GM21447 (cell line): ENCODE data around the gene RASGEF1B.

Experiments
- ATAC-seq: cut with Tn5 transposase; IDR thresholded peaks from one replicate; pipeline ENCODE4 v1.9.1; 2021; ENCODE audit not compliant: unreplicated experiment

RASGEF1B gene

DNA sequence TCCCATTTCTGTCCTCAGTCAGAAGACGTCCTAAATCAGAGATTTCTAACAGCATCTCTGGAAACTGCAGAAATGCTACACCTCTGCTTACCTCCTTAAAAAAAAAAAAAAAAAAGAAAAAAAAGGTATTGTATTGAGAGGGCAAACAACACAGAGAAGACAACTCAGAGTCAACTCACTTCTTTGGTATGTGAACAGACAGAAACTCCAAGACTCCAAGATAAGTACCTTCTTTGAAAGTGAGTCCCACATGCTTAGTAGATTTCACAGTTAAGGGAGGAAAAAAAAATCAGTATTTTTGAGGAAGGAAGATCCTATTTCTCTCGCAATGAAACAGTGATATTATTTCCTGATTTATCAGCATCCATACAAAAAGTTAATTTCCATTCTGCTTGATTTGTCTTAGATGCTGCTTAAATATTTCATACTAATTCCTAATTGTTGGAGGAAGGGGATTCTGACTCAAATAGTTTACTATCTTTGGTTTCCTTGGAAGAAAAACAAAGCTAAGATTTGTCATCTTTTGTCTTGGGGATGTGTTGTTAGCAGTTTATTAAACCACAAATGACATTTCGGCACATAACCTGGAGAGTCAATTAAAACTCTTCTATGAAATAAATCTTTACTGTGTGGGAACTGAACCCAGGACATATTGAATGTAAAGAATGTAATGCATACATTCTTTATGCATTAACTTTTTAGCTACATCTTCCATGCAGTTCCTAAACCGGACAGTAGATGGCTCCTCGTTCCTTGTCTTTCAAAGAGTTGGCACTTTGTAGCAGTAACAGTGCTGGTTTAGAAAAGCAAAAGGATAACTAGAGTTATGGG lies 4.7 kb downstream of the RASGEF1B start:
- ATAC-seq: no peak

DNA sequence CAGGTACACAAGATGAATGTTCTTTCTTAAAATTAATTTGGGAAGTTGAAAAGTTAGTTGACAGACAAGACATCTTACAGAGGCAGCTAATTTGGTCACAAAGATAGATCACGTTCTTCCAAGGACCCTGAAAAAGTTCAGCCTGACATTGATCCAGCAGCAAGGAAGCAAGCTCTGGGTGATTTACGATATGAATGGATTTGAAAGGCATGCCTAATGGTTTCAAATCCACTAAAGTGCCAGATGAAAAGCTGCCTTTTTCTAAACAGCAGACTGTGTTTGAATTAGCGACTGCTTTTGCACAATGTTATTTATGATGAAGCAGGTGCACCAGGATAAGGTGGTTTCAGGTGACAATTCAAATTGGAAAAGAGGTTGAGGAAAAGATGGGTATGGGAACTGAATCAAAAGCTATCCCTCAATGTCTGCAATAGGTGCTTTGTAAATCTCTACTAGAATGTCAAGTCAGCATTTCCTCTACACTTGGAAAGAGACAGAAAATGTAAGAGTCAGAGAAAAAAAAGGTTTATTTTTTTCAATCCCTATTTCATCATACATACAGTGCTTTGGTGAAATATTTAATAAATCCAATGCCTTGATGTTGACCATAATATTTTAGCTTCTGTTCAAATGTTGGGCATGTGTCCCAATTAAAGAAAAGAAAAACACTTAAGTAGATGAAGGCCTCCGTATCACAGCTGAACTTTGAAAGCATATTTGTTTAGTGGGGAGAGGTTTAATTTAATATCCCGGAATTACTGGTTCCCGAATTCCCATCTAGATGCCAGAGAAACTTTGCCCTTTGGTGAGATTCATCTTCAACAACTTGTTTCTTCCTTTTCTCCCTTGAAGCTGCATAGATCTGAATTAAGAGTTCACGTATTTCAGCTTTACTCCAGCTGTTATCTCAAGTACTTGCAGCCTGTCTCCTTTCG lies 6.0 kb downstream of the RASGEF1B start:
- no peak for ATAC-seq

DNA sequence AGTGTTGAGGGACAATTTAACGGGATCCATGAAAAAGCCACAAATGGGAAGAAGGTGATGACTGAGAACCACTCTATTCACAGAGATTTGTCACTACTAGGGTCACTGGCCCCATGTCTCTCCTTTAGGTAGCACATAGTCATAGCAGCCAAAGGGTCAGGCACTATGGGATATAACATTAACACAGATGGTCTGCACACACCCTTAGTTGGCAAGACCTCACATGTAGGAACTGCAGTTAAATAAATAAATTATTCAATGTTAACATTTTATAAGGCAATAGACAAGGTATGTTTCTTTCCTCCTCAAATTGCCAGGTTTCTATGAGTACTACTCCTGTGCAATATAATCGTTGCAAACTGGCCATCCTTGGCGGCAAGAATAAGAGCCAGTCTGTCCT lies 10.9 kb downstream of the RASGEF1B start:
- no peak for ATAC-seq

DNA sequence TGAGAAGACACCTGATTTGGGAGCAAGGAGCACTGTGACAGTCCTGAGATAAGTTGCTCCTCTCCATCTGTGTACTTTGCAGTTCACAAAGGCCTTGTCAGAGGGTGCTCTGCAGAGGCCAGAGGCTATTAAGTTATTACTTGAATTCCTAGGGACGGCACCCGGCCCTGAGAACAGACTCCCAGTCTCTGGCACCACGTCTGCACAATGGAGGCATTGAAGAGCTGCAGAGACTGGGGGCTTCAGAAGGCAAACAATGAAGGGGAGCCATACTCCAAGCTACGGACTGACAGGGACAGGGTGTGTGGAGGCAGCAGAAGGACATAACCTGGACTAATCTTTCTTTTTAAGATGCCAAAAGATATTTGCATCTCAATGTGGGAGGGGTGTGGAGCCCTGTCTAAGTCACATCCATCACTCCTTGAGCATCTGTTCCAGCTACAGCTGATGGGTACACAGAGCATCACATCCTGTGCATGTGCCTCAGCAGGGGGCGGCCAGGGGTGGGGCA lies 11.5 kb downstream of the RASGEF1B start:
- no peak for ATAC-seq

DNA sequence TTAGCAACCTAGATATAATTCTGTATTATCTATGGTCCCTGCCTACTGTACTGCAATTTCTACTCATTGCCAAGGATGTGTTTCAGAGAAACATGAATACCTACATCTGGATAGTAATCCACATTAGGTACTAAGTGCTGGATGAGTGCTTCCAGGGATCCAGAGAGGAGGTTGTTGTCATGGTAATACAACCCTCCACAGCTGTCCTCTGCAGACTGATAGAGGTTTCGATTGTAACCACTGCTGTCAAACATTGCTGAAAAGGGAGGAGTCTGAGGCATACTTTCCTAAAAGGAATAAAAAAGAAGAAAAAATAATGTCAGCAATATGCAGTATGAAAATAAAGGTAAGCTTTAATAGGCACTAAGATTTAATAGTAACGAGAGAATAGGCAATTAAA lies 12.5 kb downstream of the RASGEF1B start:
- ATAC-seq: no peak

DNA sequence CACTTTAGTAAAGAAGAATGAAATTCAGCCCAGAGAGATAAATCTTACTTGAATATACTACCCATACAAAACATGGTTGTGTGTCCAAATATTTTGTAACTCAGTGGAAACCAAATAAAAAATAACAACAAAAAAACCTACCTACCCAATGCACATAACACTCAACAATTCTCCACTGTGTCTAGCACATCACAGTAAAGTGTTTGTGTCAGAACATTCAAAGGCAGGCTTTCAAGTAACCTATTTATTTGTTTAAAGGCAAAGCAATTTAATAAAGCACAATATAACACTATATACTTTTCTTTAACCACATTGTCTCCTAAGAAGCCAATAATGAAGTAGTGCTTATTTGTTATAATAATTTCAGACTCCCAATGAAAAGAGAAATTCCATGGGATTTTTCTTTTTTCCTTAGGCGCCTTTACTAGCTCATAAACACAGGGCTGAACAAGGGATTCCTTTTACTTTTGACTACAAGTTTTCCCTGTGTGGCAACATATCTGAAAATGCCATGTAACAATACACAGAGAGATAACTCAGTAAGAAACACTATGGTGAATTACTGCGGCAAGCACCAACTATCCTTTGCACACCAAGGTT lies 13.7 kb downstream of the RASGEF1B start:
- ATAC-seq: no peak

DNA sequence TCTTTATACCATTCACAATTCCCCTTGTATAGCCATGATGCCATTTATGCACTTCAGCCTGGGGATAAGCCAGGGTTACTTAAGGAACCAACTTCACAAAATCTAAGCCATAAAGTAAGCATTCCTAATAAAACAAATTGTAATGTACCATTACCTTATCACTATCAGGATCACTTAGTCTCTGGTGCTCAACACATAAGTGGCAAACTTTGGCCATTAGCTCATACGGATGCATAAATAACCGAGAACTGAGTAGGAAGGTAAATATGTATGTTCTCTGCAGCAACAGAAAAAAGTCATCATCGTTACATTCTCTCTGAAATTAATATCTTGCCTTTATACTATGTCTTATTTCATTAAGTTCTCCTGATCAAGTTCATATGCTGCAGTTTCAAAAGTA lies 14.4 kb downstream of the RASGEF1B start:
- ATAC-seq: no peak

DNA sequence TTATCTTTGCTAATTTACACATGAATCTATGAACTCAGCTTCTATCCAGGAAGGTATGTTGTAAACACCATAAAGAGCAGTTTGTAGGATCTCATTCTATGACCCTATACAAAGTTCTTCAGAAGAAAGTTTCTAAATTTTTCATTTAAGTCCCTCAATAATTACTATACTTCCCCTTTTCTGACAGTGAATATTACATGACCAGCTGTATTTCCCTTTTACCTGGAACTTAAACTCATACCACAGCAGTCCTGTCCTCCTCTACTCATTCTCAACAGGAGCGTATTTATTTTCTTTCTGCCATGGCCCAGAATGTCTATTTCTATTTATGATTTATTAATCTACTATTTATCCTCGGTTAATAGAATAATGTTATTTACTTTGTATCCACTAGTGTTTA lies 15.8 kb downstream of the RASGEF1B start:
- ATAC-seq: no peak

DNA sequence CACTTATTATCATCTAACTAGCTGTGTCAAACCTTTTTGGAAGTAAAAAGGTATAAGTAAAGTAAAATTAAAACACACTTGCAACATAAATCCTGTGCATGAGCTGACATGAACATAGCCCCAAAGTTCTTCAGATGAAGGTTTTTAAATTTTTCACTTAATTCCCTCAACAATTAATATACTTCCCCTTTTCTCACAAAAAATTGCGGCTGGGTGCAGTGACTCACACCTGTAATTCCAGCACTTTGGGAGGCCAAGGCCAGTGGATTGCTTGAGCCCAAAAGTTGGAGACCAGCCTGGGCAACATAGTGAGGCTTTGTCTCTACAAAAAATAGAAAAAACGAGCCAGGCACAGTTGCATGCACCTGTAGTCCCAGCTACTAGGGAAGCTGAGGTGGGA lies 16.8 kb downstream of the RASGEF1B start:
- no peak for ATAC-seq

DNA sequence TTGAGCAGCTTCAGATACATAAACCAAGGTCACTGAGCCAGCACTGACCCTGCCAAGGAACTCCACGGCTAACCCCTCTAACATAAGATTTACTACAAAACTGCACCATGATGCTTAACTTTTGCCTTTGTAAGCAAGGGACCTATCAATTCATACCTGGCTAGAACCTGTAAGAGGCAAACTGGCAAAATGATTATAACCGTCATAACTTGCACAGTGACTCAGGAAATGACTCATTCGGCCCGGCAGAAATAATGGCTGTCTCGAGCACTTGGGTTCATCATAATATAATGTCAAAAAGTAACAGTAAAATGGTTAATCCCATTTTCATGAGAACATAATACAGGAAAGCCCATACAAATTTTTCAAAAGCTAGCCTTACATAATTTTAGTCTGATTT lies 17.2 kb downstream of the RASGEF1B start:
- ATAC-seq: no peak

DNA sequence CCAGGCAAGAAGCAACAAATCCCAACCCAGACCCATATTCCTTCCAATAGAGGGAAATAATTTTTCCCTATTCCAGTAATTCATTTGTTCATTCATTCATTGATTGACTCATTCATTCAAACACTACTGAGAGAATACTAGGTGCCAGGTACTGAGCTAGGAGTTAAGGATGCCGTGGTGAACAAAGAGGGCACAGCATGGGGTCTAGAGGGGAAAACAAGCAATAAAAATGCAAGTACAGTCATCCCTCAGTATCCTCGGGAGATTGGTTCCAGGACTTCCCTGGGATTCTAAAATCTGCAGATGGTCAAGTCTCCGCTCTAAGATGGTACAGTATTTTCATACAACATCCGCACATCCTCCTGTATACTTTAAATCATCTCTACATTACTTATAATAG lies 18.7 kb downstream of the RASGEF1B start:
- ATAC-seq: no peak

DNA sequence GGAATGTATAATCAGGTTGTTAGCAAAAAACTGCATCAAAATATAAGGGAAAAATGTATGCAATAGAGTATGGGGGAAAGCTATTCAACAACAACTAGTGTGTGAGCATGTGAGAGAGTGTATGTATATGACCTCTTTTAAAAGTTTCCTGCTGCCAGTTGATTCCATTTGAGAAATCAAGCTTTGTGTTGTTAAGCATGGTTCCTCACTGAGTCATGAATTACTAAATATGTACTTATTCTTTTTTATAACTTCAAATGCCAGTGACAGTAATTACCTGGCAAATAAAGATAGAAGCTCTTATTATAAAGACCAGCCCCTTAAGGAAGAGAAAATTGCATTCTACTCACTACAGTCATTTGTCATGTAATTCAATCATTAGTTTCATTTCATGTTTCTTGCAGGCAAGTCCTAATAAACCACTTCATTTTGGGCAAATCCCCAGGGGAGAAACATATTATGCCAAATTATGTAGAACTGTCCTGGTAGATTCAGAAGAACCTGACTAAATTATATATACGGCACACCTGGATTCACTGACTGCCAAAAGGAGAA lies 19.2 kb downstream of the RASGEF1B start:
- no peak for ATAC-seq

DNA sequence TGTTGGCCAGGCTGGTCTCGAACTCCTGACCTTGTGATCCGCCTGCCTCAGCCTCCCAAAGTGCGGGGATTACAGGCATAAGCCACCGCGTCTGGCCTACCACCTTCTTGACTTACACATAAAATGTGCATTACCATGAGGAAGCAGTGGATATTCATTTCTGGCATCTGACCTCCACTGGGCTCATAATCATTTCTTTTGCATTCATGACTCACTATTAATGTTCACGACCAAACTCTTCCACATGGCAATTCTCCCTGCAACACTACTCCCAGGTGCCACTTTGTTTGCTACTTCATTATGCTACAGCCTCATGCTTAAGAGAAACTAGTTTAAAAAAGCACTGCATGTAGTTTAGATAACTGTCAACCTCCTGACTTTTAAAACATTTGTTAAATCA lies 22.7 kb downstream of the RASGEF1B start:
- ATAC-seq: no peak

DNA sequence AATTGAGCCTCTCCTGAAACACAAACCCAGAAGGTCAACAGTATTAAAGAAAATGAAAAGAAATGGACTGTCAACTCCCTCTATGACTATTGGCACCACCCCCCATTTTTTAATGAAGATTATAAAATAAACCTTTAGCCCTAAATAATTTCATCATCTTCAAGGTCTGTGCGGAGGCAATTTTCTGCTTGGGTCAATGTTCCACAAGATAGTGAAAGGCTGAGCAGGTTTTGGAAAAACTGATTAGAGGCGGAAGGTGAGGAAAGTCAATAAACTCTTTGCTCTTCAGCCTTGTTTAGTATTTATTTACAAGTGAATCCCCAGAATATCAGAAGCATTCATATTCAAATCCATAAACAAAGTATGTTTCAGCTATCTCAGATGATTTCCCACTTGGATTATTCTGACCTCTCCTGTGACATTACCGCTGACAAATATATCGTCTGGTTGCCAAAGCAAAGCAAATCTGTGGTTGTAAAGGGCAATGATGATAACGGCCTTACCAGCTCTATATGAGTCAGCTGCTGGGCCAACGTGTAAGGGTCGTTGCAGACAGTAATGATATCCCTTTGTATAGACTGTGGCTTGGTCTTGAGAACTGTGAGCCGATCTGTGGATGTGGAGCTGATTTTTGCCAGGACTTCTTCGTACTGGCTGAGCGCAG lies 24.0 kb downstream of the RASGEF1B start:
- ATAC-seq: no peak

DNA sequence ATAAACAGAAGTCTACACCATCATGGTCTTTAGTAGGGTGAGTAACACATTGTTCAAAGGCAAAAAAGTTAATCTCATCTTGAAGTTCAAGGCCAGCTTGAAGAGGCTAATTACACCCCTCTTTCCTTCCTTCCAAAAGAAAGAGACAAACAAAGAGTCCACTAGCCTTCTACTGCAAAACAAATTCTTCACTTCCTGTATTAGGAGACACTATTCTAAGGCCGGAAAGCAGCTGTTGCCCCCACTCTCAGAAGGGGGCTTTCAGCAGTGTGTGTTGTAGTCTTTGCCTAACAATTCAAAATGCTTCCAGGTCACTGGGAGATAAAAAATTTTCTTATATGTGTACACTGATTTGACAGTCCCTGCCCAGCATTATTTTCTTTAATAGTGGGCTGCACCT lies 25.1 kb downstream of the RASGEF1B start:
- no peak for ATAC-seq

DNA sequence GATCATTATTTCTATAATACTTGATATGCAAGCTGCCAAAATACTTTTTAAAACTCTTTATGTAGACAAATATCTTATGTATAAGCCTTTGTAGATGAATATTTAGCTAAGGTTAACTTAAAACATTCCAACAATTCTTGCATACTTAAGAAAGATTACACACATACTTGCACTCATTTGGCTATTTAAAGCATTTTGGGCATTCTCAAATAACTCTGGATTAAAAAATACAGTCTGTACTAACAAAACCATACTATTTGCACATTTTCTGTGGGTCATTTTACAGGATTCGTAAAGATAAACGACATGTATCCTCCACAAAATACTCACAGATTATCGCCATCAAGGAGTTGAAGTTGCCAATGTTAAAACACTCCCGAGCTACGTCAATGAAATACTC lies 26.5 kb downstream of the RASGEF1B start:
- ATAC-seq: no peak

DNA sequence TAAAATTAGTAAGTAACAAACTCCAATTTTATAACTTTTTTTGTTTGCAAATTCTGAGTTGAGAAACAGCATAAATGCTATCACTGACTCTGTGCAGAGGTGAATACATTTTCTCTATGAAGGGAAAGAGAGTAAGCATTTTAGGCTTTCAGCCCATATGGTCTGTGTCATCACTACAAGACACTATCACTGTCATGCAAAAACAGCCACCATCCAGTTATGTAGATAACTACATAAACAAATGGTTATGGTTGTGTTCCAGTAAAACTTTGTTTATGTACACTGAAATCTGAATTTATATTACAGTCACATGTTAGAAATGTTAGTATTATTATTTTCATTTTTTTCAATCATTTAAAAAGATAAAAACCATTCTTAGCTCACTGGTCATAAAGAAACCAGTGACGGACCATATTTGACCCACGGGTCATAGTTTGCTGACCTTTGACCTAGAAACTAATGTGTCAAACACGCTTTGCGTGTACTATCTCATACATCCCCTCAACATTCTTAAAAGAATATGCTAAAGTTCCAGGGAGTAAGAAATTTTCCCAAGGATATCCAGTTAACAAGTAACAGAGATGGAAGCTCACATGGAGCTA lies 29.1 kb downstream of the RASGEF1B start:
- no peak for ATAC-seq

DNA sequence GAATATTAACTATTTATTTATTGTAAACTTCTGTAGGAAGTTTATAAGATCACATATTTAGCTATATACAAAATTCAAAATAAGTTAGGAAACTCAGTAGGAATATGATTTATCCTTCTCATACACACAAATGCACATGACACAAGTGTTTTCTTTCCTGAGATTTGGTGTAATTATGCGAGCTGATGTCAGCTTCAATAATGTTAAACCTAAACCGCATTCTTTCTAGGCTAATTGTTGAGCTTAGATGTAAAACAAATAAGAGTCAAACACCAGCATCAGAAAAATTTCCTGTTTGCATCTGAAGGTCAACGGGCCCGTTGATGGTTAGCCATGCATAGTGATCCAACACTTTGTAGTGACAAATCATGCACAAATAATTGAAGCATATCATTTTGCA lies 30.8 kb downstream of the RASGEF1B start:
- no peak for ATAC-seq

DNA sequence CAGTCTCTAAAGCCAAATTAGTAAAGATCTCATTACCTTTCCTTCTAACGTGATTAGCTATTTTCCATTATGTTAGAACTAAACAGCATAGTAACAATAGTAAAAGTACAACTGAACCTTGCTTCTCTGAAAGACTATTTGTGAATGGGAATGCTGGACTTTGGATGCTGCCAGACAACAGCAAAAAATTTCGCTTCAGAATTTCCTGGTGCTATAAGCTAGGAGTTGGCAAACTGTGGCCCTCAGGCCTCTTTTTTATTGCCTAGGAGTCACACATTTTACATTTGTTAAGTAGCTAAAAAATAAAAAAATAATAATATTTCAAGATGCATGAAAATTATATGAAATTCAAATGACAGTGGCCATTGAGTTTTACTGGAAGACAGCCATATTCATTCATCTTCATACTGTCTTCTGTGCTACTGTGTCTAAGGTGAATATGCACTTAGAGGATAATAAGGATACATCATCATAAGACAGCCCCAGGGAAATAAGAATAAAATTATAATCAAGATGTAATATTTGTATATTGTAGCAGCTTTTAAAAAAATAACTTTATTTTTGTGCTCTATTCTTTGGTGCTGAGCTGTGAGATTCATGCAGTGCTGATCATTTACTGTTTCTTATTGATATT lies 34.6 kb downstream of the RASGEF1B start:
- ATAC-seq: no peak

DNA sequence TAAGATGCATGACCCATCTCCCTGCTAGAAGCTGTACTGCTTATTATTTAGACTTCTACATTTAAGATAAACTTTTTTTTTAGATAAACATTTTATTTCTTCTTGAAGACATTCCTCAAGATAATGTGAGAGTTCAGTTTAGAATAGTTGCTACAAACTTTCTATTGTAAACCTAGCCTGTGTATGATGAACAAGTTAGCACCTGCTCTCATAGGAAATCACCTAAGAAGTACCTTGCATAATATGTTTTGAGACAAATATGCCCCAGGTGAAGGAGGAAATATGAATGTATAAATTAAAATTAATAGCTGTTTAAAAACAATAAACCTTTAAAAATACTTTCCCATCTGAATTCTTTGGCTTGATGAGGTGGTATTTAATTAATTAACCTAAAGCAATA lies 35.6 kb downstream of the RASGEF1B start:
- ATAC-seq: no peak
